Measurements from ENCODE around the gene ZBED6.
A peak's percentile ranks its signal among the peaks of the same experiment; 100 is the strongest.
"Not testable (repeated sequence)": the region's sequence is repeated elsewhere in the genome, so short reads cannot be mapped to it uniquely, and the experiment has no call there.

Gene ZBED6

GRCh38 chr1:203754455-203754864, 41.0 kb upstream of the ZBED6 start:
- Histone ChIP-seq H3K4me2 (ENCODE audit: low read length) (peak overlapping the region; percentile 93), H3K27me3 (ENCODE audit: control insufficient read depth, low read length) (no peaks in the 10 kb centered on the region), H3K4me1 (ENCODE audit: control insufficient read depth, low read length) (peaks cover 24% of the 10 kb centered on the region), H4K20me1 (ENCODE audit: control insufficient read depth, insufficient read depth, low read depth, low read length) (no peaks in the 10 kb centered on the region), H3K36me3 (ENCODE audit: control insufficient read depth, low read length) (no peaks in the 10 kb centered on the region), H3F3A (ENCODE audit: control insufficient read depth, insufficient read depth) (no peaks in the 10 kb centered on the region), H3K4me3 (ENCODE audit: low read length) (peak overlapping the region; percentile 67), H3K9me2 (replicated peaks; ENCODE audit: control insufficient read depth, low read length) (no peaks in the 10 kb centered on the region), H3K79me2 (ENCODE audit: control insufficient read depth, low read length) (no peaks in the 10 kb centered on the region), H3K9me3 (ENCODE audit: control insufficient read depth, insufficient read depth, low read length) (no peaks in the 10 kb centered on the region), H3K27ac (ENCODE audit: low read depth, low read length) (peak overlapping the region; percentile 77)
- TF ChIP-seq CTCF (IDR thresholded peaks at IDR 0.05; ENCODE audit: low read depth, low read length, poor library complexity, severe bottlenecking) (no peak), EZH2phosphoT487 (IDR thresholded peaks at IDR 0.05; ENCODE audit: borderline replicate concordance, low read length) (no peak)

DNA sequence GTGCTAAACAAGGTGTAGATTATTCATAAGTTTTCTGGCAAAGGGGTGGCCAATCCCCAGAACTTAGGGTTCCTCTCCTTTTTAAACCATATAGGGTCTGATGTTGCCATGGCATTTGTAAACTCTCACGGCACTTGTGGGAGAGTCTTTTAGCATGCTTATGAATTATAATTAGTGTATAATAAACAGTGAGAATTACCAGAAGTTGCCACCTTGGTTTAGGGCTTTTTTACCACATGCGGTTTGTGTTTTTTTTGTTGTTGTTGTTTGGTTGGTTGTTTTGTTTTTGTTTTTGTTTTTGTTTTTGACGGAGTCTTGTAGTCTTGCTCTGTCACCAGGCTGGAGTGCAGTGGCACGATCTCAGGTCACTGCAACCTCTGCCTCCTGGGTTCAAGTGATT, 39.4 kb upstream of the ZBED6 start:
- TF ChIP-seq EZH2phosphoT487 (IDR thresholded peaks at IDR 0.05; ENCODE audit: borderline replicate concordance, low read length) = no peak
- no peak for TF ChIP-seq CTCF (IDR thresholded peaks at IDR 0.05; ENCODE audit: low read depth, low read length, poor library complexity, severe bottlenecking)
- H3K36me3 ChIP-seq (ENCODE audit: control insufficient read depth, low read length) = no peaks in the 10 kb centered on the region
- no peak overlapping the region for H3K4me2 ChIP-seq (ENCODE audit: low read length)
- H3K27me3 ChIP-seq (ENCODE audit: control insufficient read depth, low read length) = no peaks in the 10 kb centered on the region
- no peak overlapping the region for H3K4me3 ChIP-seq (ENCODE audit: low read length)
- no peak overlapping the region for H3K27ac ChIP-seq (ENCODE audit: low read depth, low read length)
- no peaks in the 10 kb centered on the region for H4K20me1 ChIP-seq (ENCODE audit: control insufficient read depth, insufficient read depth, low read depth, low read length)
- peaks cover 24% of the 10 kb centered on the region for H3K4me1 ChIP-seq (ENCODE audit: control insufficient read depth, low read length)
- no peaks in the 10 kb centered on the region for H3K9me2 ChIP-seq (replicated peaks; ENCODE audit: control insufficient read depth, low read length)
- H3K9me3 ChIP-seq (ENCODE audit: control insufficient read depth, insufficient read depth, low read length) = no peaks in the 10 kb centered on the region
- no peaks in the 10 kb centered on the region for H3F3A ChIP-seq (ENCODE audit: control insufficient read depth, insufficient read depth)
- H3K79me2 ChIP-seq (ENCODE audit: control insufficient read depth, low read length) = no peaks in the 10 kb centered on the region

- H3K27ac ChIP-seq (ENCODE audit: low read depth, low read length); H3K4me2 ChIP-seq (ENCODE audit: low read length); H3K9me3 ChIP-seq (ENCODE audit: control insufficient read depth, insufficient read depth, low read length); H3K4me3 ChIP-seq (ENCODE audit: low read length); H3F3A ChIP-seq (ENCODE audit: control insufficient read depth, insufficient read depth); H3K36me3 ChIP-seq (ENCODE audit: control insufficient read depth, low read length); H4K20me1 ChIP-seq (ENCODE audit: control insufficient read depth, insufficient read depth, low read depth, low read length); H3K27me3 ChIP-seq (ENCODE audit: control insufficient read depth, low read length); H3K79me2 ChIP-seq (ENCODE audit: control insufficient read depth, low read length); H3K9me2 ChIP-seq (replicated peaks; ENCODE audit: control insufficient read depth, low read length): not testable (repeated sequence)
- H3K4me1 ChIP-seq (ENCODE audit: control insufficient read depth, low read length) = peaks cover 16% of the 10 kb centered on the region
Measured at GRCh38 chr1:203758749-203759148, 36.7 kb upstream of the ZBED6 start.

DNA sequence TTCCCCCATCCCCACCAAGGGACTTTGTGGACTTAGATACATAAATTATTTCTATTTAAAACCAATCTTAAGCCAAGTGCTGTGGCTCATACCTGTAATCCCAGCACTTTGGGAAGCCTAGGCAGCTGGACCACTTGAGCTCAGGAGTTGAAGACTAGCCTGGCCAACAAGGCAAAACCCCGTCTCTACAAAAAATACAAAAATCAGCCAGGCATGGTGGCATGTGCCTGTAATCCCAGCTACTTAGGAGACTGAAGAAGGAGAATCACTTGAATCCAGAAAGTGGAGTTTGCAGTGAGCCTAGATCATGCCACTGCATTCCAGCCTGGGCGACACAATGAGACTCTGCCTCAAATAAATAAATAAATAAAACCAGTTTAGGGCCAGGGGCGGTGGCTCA, 34.9 kb upstream of the ZBED6 start:
- Histone ChIP-seq H3K36me3 (ENCODE audit: control insufficient read depth, low read length) (no peaks in the 10 kb centered on the region), H3F3A (ENCODE audit: control insufficient read depth, insufficient read depth) (no peaks in the 10 kb centered on the region), H3K4me1 (ENCODE audit: control insufficient read depth, low read length) (peaks cover 14% of the 10 kb centered on the region), H3K27me3 (ENCODE audit: control insufficient read depth, low read length) (no peaks in the 10 kb centered on the region), H3K9me3 (ENCODE audit: control insufficient read depth, insufficient read depth, low read length) (no peaks in the 10 kb centered on the region), H3K4me2 (ENCODE audit: low read length) (no peak overlapping the region), H3K4me3 (ENCODE audit: low read length) (no peak overlapping the region), H3K79me2 (ENCODE audit: control insufficient read depth, low read length) (no peaks in the 10 kb centered on the region), H3K27ac (ENCODE audit: low read depth, low read length) (no peak overlapping the region), H3K9me2 (replicated peaks; ENCODE audit: control insufficient read depth, low read length) (no peaks in the 10 kb centered on the region), H4K20me1 (ENCODE audit: control insufficient read depth, insufficient read depth, low read depth, low read length) (no peaks in the 10 kb centered on the region)
- TF ChIP-seq CTCF (IDR thresholded peaks at IDR 0.05; ENCODE audit: low read depth, low read length, poor library complexity, severe bottlenecking) (no peak), EZH2phosphoT487 (IDR thresholded peaks at IDR 0.05; ENCODE audit: borderline replicate concordance, low read length) (no peak)

DNA sequence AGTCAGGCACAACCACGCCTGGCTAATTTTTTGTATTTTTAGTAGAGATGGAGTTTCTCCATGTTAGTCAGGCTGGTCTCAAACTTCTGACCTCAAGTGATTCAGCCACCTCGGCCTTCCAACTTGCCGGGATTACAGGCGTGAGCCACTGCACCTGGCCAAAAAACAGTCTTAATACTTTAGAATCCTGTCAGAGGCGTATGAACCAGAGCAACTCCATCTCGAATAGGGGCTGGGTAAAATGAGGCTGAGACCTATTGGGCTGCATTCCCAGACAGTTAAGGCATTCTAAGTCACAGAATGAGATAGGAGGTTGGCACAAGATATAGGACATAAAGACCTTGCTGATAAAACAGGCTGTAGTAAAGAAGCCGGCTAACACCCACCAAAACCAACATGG, 33.5 kb upstream of the ZBED6 start:
- H3K9me3 ChIP-seq (ENCODE audit: control insufficient read depth, insufficient read depth, low read length); H3K4me3 ChIP-seq (ENCODE audit: low read length); H3K79me2 ChIP-seq (ENCODE audit: control insufficient read depth, low read length); H3K9me2 ChIP-seq (replicated peaks; ENCODE audit: control insufficient read depth, low read length); H3K27me3 ChIP-seq (ENCODE audit: control insufficient read depth, low read length); H4K20me1 ChIP-seq (ENCODE audit: control insufficient read depth, insufficient read depth, low read depth, low read length); H3K27ac ChIP-seq (ENCODE audit: low read depth, low read length); H3K4me2 ChIP-seq (ENCODE audit: low read length); H3F3A ChIP-seq (ENCODE audit: control insufficient read depth, insufficient read depth); H3K36me3 ChIP-seq (ENCODE audit: control insufficient read depth, low read length): not testable (repeated sequence)
- H3K4me1 ChIP-seq (ENCODE audit: control insufficient read depth, low read length) = peaks cover 14% of the 10 kb centered on the region
